Bronchial epithelial cell (primary cell): Measurements from ENCODE around the gene THUMPD3. TPM values are rescaled to one million over a fixed set of nuclear protein-coding genes. Genes with fewer than 3 reads are reported as not detected.
A peak's percentile ranks its signal among the peaks of the same experiment; 100 is the strongest.

ENCODE experiments used
- DNase-seq: peaks from one replicate; pipeline ENCODE4 v3.0.0-alpha.2; 2010; ENCODE audit warnings: low read depth
- FAIRE-seq: peaks from 2 replicates; lab custom pipeline; 2011; peaks lifted over from hg19 to GRCh38; lab: Jason Lieb, UNC
- H3K27me3 ChIP-seq: 2 replicates; pipeline ENCODE4 v1.5.1; 2011; ENCODE audit warnings: low read length; ENCODE audit not compliant: control insufficient read depth, insufficient read depth
- H3K36me3 ChIP-seq: 2 replicates; pipeline ENCODE4 v1.5.1; 2011; ENCODE audit warnings: low read length; ENCODE audit not compliant: control insufficient read depth, insufficient read depth
- H3K4me3 ChIP-seq: 2 replicates; pipeline ENCODE4 v1.5.1; 2011; ENCODE audit warnings: mild to moderate bottlenecking, low read depth, low read length, control low read depth
- CTCF ChIP-seq: IDR thresholded peaks from 2 replicates; pipeline ENCODE4 v1.5.1; 2011; ENCODE audit warnings: mild to moderate bottlenecking, moderate library complexity, low read length, control low read depth, inconsistent platforms; ENCODE audit not compliant: insufficient read depth, severe bottlenecking
- total RNA-seq: library from RNA; depleted of rRNA; stranded (reverse); fragments of >200 nt; gene quantifications from 2 replicates; pipeline ENCODE4 v1.2.1, GENCODE V29; 2014

Gene THUMPD3
- total RNA-seq, 1 donor from 2014 or later = 68.2 TPM

GRCh38 chr3:9384141-9384828, 21.4 kb downstream of the THUMPD3 start:
- peaks cover 3% of the 10 kb centered on the region for H3K36me3 ChIP-seq
- H3K27me3 ChIP-seq = no peaks in the 10 kb centered on the region
- no peak for FAIRE-seq
- no peak for TF ChIP-seq CTCF
- no peak overlapping the region for H3K4me3 ChIP-seq
- peak; percentile 34 for DNase-seq

- no peak for TF ChIP-seq CTCF
- Histone ChIP-seq H3K4me3 (no peak overlapping the region), H3K27me3 (no peaks in the 10 kb centered on the region), H3K36me3 (peaks cover 9% of the 10 kb centered on the region)
- FAIRE-seq (no peak), DNase-seq (no peak)
Observed at GRCh38 chr3:9385187-9386077, 22.6 kb downstream of the THUMPD3 start.

GRCh38 chr3:9386078-9386459, 23.2 kb downstream of the THUMPD3 start:
- FAIRE-seq (no peak), DNase-seq (no peak)
- Histone ChIP-seq H3K4me3 (no peak overlapping the region), H3K36me3 (peaks cover 13% of the 10 kb centered on the region), H3K27me3 (no peaks in the 10 kb centered on the region)
- TF ChIP-seq CTCF = no peak

- DNase-seq = no peak
- Histone ChIP-seq H3K4me3 (no peak overlapping the region), H3K36me3 (peaks cover 18% of the 10 kb centered on the region), H3K27me3 (no peaks in the 10 kb centered on the region)
- FAIRE-seq = no peak
- TF ChIP-seq CTCF = no peak
Observed at GRCh38 chr3:9386501-9387321, 23.9 kb downstream of the THUMPD3 start.

GRCh38 chr3:9387322-9387655, 24.4 kb downstream of the THUMPD3 start:
- Histone ChIP-seq H3K4me3 (no peak overlapping the region), H3K36me3 (peaks cover 18% of the 10 kb centered on the region), H3K27me3 (no peaks in the 10 kb centered on the region)
- FAIRE-seq (no peak), DNase-seq (peak; percentile 80)
- no peak for TF ChIP-seq CTCF
